Liver (tissue), 9 donors: ENCODE results near the gene TMEM234. TPM values are rescaled to one million over a fixed set of nuclear protein-coding genes. Genes with fewer than 3 reads are reported as not detected.

Experiments
- DNase-seq: peaks from one replicate; pipeline ENCODE4 v3.0.0-alpha.2; 2017; ENCODE audit warnings: low spot score
- H3K27ac ChIP-seq, 2 donors: one replicate each; pipeline ENCODE4 v1.7.0; 2013; ENCODE audit warnings: inconsistent platforms in 2 of 2, low read length in 2 of 2, control low read depth in 1 of 2, low read depth in 1 of 2, mild to moderate bottlenecking in 1 of 2
- H3K27me3 ChIP-seq, 4 donors: one replicate each; pipeline versions ENCODE4 v1.6.1 to v1.7.0; 2013; ENCODE audit warnings: low read length in 3 of 4, inconsistent platforms in 1 of 4, mild to moderate bottlenecking in 1 of 4, moderate library complexity in 1 of 4; ENCODE audit not compliant: control insufficient read depth in 4 of 4, insufficient read depth in 4 of 4
- H3K36me3 ChIP-seq, 4 donors: one replicate each; pipeline versions ENCODE4 v1.6.1 to v1.7.0; 2013; ENCODE audit warnings: low read length in 3 of 4, mild to moderate bottlenecking in 3 of 4, low read depth in 1 of 4, moderate library complexity in 1 of 4; ENCODE audit not compliant: control insufficient read depth in 4 of 4, insufficient read depth in 3 of 4
- H3K4me1 ChIP-seq, 4 donors: one replicate each; pipeline versions ENCODE4 v1.6.1 to v1.7.0; 2013; ENCODE audit warnings: low read length in 3 of 4, mild to moderate bottlenecking in 3 of 4, moderate library complexity in 1 of 4; ENCODE audit not compliant: control insufficient read depth in 4 of 4, insufficient read depth in 4 of 4
- H3K4me3 ChIP-seq, 3 donors: one replicate each; pipeline versions ENCODE4 v1.6.1 to v1.7.0; 2013; ENCODE audit warnings: low read length in 3 of 3, control low read depth in 1 of 3, low read depth in 1 of 3, mild to moderate bottlenecking in 1 of 3
- H3K9ac ChIP-seq, 2 donors: one replicate each; pipeline ENCODE4 v1.7.0; 2013; ENCODE audit warnings: low read length in 2 of 2, mild to moderate bottlenecking in 2 of 2, moderate library complexity in 2 of 2, control low read depth in 1 of 2, low read depth in 1 of 2
- H3K9me3 ChIP-seq, 4 donors: one replicate each; pipeline versions ENCODE4 v1.6.1 to v1.7.0; 2013; ENCODE audit warnings: low read length in 3 of 4; ENCODE audit not compliant: control insufficient read depth in 4 of 4
- EGR1 ChIP-seq, 2 donors: IDR thresholded peaks; 2 replicates each; pipeline ENCODE4 v1.6.1; 2016 to 2018; ENCODE audit warnings: antibody characterized with exemption in 2 of 2, low read depth in 2 of 2
- FOXA2 ChIP-seq: IDR thresholded peaks from 2 replicates; pipeline ENCODE4 v1.6.1; 2016; ENCODE audit warnings: antibody characterized with exemption
- GABPA ChIP-seq, 2 donors: IDR thresholded peaks in 1 of 2; conservative IDR thresholded peaks in 1 of 2; 2 replicates each; pipeline ENCODE4 v1.6.1; 2016; ENCODE audit warnings: antibody characterized with exemption in 2 of 2, mild to moderate bottlenecking in 1 of 2, moderate library complexity in 1 of 2
- HNF4A ChIP-seq, 2 donors: conservative IDR thresholded peaks; 2 replicates each; pipeline ENCODE4 v1.6.1; 2016; ENCODE audit warnings: antibody characterized with exemption in 2 of 2, mild to moderate bottlenecking in 2 of 2
- HNF4G ChIP-seq: IDR thresholded peaks from 2 replicates; pipeline ENCODE4 v1.6.1; 2016; ENCODE audit warnings: antibody characterized with exemption
- JUND ChIP-seq, 2 donors: IDR thresholded peaks; 2 replicates each; pipeline ENCODE4 v1.6.1; 2016; ENCODE audit warnings: antibody characterized with exemption in 2 of 2
- MAX ChIP-seq: IDR thresholded peaks from 2 replicates; pipeline ENCODE4 v1.6.1; 2016; ENCODE audit warnings: antibody characterized with exemption
- NR2F2 ChIP-seq: IDR thresholded peaks from 2 replicates; pipeline ENCODE4 v1.6.1; 2016; ENCODE audit warnings: antibody characterized with exemption
- RAD21 ChIP-seq, 2 donors: IDR thresholded peaks; 2 replicates each; pipeline ENCODE4 v1.6.1; 2016; ENCODE audit warnings: antibody characterized with exemption in 2 of 2, mild to moderate bottlenecking in 2 of 2
- REST ChIP-seq: IDR thresholded peaks from 2 replicates; pipeline ENCODE4 v1.6.1; 2016; ENCODE audit warnings: antibody characterized with exemption, mild to moderate bottlenecking
- RXRA ChIP-seq, 2 donors: IDR thresholded peaks; 2 replicates each; pipeline ENCODE4 v1.6.1; 2017 to 2018; ENCODE audit warnings: antibody characterized with exemption in 2 of 2, mild to moderate bottlenecking in 1 of 2
- SP1 ChIP-seq: IDR thresholded peaks from 2 replicates; pipeline ENCODE4 v1.6.1; 2018; ENCODE audit warnings: antibody characterized with exemption, mild to moderate bottlenecking
- YY1 ChIP-seq: IDR thresholded peaks from 2 replicates; pipeline ENCODE4 v1.6.1; 2016; ENCODE audit warnings: antibody characterized with exemption, mild to moderate bottlenecking
- ZBTB33 ChIP-seq: IDR thresholded peaks from 2 replicates; pipeline ENCODE4 v1.6.1; 2016; ENCODE audit warnings: antibody characterized with exemption
- WGBS: extraction: QIAGEN DNeasy Blood & Tissue Kit; methylation state at CpG from one replicate; pipeline ENCODE4 v1.1.7; 2013; 5-methylcytosine and 5-hydroxymethylcytosine counted together
- polyA plus RNA-seq, 2 donors: library from polyadenylated mRNA; stranded (reverse) in 1 of 2; unstranded in 1 of 2; fragments of 200-250 nt in 1 of 2; fragments of >200 nt in 1 of 2; fragmentation: Nextera tagmentation in 1 of 2; extraction: Ambion mirVana in 1 of 2; gene quantifications; one replicate each; pipeline versions ENCODE4 v1.2.1 to v1.2.3, GENCODE V29; 2013 to 2015
- total RNA-seq, 2 donors: library from RNA; depleted of rRNA; stranded (reverse); fragments of >200 nt; gene quantifications; one replicate each; pipeline ENCODE4 v1.2.3, GENCODE V29; 2014
- donor health status: healthy.
- donor health status: healthy.
- donor health status: healthy.
- donor health status: healthy.
- donor health status: healthy.

The TMEM234 gene
- 1 to 10 TPM; 5.9 to 6.8 TPM for total RNA-seq
- polyA plus RNA-seq = 1 to 10 TPM; 5.4 to 6.3 TPM

- WGBS = under 1% methylated on average over 46 of the region's 46 CpGs
- peak; percentile 89 for DNase-seq
- peaks cover 13 to 26% (median 23%) of the 10 kb centered on the region in 4 donors for H3K4me1 ChIP-seq
- H3K27ac ChIP-seq = peak within 1 kb of the TSS; percentile 77 to 89
- peak within 1 kb of the TSS; percentile 85 to 94 (median 92) for H3K4me3 ChIP-seq
- H3K36me3 ChIP-seq = peaks cover 4 to 20% (median 9%) of the 10 kb centered on the region in 4 donors
- peak; percentile 86 for TF ChIP-seq NR2F2
- peak; percentile 40 for TF ChIP-seq SP1
- TF ChIP-seq HNF4A (conservative IDR thresholded peaks at IDR 0.05) = no peak
- TF ChIP-seq RAD21 (IDR thresholded peaks at IDR 0.05) = peak in 1 of 2 donors; percentile 13
- peak in 1 of 2 donors; percentile 33 for TF ChIP-seq RXRA (IDR thresholded peaks at IDR 0.05)
- peak; percentile 52 to 76 for TF ChIP-seq EGR1 (IDR thresholded peaks at IDR 0.05; ENCODE audit: low read depth in 2 of 2)
- peak; percentile 91 to 97 for TF ChIP-seq GABPA (IDR thresholded peaks at IDR 0.05 in 1 of 2, conservative IDR thresholded peaks at IDR 0.05 in 1 of 2)
- no peak for TF ChIP-seq FOXA2
- TF ChIP-seq HNF4G = no peak
- peak; percentile 57 for TF ChIP-seq YY1
- no peak for TF ChIP-seq REST
- TF ChIP-seq JUND (IDR thresholded peaks at IDR 0.05) = peak in 1 of 2 donors; percentile 28
- TF ChIP-seq MAX = peak; percentile 38
- no peaks in the 10 kb centered on the region for H3K27me3 ChIP-seq
- no peaks in the 10 kb centered on the region for H3K9me3 ChIP-seq
- H3K9ac ChIP-seq = peak within 1 kb of the TSS; percentile 91 to 94
Observed at GRCh38 chr1:32221980-32222755, at the start of gene TMEM234, which contains the start of gene EIF3I. Gene TMEM234 (minus strand): TSS chr1:32222353. CDS start chr1:32222322, 31 bp downstream. Gene EIF3I (plus strand): TSS chr1:32222407. CDS start chr1:32222442, 35 bp downstream.

- Histone ChIP-seq H3K9ac (no peak overlapping the region), H3K27ac (no peak overlapping the region), H3K4me1 (no peaks in the 10 kb centered on the region), H3K36me3 (no peaks in the 10 kb centered on the region), H3K27me3 (no peaks in the 10 kb centered on the region), H3K4me3 (no peak overlapping the region), H3K9me3 (no peaks in the 10 kb centered on the region)
- TF ChIP-seq EGR1 (IDR thresholded peaks at IDR 0.05; ENCODE audit: low read depth in 2 of 2) (no peak), ZBTB33 (no peak), RAD21 (IDR thresholded peaks at IDR 0.05) (no peak)
- no peak for DNase-seq
Observed at GRCh38 chr1:32269744-32270143, 47.6 kb upstream of the TMEM234 start.
